Gastroesophageal sphincter (tissue), 3 donors: ENCODE measurements around the gene WDR5.

Experiments
- POLR2A ChIP-seq, 2 donors: fragments of 450-650 bp; IDR thresholded peaks; one replicate each; pipeline ENCODE4 v1.6.1; 2017; ENCODE audit warnings: antibody characterized with exemption in 2 of 2, mild to moderate bottlenecking in 2 of 2, moderate library complexity in 1 of 2
- POLR2AphosphoS5 ChIP-seq: sonication (generic); formaldehyde crosslinking; IDR thresholded peaks from one replicate; pipeline ENCODE4 v1.6.1; 2017; ENCODE audit warnings: antibody characterized with exemption
- TF ChIP-seq, protein P1 (sequence below), 4 experiments: fragments of 200-600 bp in 2 of 4; fragments of 450-650 bp in 2 of 4; sonication (generic) in 1 of 4; IDR thresholded peaks; one replicate each; pipeline ENCODE4 v1.5.1; 2017 to 2019; ENCODE audit warnings: antibody characterized with exemption in 4 of 4, mild to moderate bottlenecking in 2 of 4, moderate library complexity in 2 of 4

DNA sequence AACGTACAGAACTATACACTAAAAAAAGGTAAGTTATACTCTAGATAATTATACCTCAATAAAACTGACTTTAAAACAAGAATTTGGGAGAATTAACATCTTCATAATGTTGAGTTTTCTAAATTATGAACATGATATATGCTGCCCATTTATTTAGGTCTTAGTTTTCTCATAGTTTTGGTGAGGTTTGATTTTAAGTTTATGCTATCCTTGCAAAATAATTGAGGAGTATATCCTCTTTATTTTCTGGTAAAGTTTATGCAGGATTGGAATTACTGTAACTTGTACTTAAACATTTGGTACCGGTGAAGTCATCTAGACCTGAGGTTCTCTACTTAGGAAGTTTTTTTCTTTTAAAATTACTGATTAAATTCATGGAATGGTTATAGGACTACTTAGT lies 67.3 kb downstream of the WDR5 start:
- TF ChIP-seq POLR2AphosphoS5, result no peak
- no peak for TF ChIP-seq POLR2A (IDR thresholded peaks at IDR 0.05)
- TF ChIP-seq, protein P1, sequence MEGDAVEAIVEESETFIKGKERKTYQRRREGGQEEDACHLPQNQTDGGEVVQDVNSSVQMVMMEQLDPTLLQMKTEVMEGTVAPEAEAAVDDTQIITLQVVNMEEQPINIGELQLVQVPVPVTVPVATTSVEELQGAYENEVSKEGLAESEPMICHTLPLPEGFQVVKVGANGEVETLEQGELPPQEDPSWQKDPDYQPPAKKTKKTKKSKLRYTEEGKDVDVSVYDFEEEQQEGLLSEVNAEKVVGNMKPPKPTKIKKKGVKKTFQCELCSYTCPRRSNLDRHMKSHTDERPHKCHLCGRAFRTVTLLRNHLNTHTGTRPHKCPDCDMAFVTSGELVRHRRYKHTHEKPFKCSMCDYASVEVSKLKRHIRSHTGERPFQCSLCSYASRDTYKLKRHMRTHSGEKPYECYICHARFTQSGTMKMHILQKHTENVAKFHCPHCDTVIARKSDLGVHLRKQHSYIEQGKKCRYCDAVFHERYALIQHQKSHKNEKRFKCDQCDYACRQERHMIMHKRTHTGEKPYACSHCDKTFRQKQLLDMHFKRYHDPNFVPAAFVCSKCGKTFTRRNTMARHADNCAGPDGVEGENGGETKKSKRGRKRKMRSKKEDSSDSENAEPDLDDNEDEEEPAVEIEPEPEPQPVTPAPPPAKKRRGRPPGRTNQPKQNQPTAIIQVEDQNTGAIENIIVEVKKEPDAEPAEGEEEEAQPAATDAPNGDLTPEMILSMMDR (IDR thresholded peaks at IDR 0.05), result no peak
